Measurements from ENCODE around the gene PAMR1.
A peak's percentile ranks its signal among the peaks of the same experiment; 100 is the strongest.

PAMR1 gene

DNA sequence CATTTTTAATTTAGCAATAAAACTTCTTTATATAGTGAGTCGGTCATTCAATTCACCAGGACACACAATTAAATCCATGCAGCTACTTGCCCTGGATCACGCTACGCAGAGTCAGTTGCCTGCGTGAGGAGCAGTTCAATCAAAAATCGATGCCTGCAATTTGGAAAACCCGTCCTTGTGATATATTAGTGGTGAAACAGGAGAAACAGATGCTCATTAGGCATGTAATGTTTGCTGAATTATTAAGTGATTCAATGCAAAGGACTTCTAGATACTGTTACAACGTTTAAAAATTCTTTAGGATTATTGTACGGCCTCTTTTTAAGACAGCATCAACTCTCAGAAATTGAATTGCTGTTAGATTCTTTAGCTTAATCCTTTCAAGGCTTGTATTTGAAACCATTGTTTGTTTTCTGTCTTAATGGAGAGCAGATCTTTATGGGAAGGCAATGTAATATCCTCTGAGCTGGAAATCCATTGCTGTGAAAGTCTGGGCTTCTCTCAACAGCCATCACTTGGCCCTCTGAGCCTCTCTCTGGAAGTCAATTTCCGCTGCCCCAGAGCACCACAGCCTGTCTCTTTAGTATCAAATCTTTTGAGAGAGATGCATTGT, 20.1 kb upstream of the PAMR1 start:
- in situ Hi-C loops (cut with HindIII; ENCODE audit: low sequenced_read_pairs), result no loop called here
- TF ChIP-seq, protein P1, sequence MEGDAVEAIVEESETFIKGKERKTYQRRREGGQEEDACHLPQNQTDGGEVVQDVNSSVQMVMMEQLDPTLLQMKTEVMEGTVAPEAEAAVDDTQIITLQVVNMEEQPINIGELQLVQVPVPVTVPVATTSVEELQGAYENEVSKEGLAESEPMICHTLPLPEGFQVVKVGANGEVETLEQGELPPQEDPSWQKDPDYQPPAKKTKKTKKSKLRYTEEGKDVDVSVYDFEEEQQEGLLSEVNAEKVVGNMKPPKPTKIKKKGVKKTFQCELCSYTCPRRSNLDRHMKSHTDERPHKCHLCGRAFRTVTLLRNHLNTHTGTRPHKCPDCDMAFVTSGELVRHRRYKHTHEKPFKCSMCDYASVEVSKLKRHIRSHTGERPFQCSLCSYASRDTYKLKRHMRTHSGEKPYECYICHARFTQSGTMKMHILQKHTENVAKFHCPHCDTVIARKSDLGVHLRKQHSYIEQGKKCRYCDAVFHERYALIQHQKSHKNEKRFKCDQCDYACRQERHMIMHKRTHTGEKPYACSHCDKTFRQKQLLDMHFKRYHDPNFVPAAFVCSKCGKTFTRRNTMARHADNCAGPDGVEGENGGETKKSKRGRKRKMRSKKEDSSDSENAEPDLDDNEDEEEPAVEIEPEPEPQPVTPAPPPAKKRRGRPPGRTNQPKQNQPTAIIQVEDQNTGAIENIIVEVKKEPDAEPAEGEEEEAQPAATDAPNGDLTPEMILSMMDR (IDR thresholded peaks at IDR 0.05; ENCODE audit: low read depth, low read length, missing control alignments), result no peak
- DNase-seq (ENCODE audit: low read depth), result no peak
- no peak overlapping the region for H3K4me3 ChIP-seq (ENCODE audit: low read depth, low read length)

DNA sequence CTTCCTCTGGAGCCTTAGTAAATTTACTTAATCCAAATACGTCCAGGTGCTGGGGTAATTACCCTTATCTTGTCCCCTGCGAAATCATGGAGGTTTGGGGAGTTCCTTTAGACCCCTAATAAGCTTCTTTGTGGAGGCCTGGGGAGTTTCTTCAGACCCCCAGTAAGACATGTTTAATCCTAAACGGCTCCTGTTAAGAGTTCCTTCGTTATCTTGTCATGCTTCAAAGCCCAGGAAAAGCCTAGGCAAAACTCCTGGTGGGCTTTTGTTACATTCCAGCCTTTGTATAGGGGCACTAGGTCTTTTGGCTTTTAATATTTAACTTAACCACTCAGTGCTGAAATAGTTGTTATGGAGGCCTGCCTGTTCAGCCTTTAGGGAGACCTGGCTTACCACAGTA, 18.1 kb upstream of the PAMR1 start:
- TF ChIP-seq, protein P1 (IDR thresholded peaks at IDR 0.05; ENCODE audit: low read depth, low read length, missing control alignments), result no peak
- no peak overlapping the region for H3K4me3 ChIP-seq (ENCODE audit: low read depth, low read length)
- in situ Hi-C loops (cut with HindIII; ENCODE audit: low sequenced_read_pairs), result no loop called here
- no peak for DNase-seq (ENCODE audit: low read depth)

- TF ChIP-seq, protein P1 (IDR thresholded peaks at IDR 0.05; ENCODE audit: low read depth, low read length, missing control alignments), result no peak
- peak; percentile 89 for DNase-seq (ENCODE audit: low read depth)
- in situ Hi-C loops (cut with HindIII; ENCODE audit: low sequenced_read_pairs), result no loop called here
- no peak overlapping the region for H3K4me3 ChIP-seq (ENCODE audit: low read depth, low read length)
Observed at GRCh38 chr11:35541621-35542375, 16.4 kb upstream of the PAMR1 start.

- no peak overlapping the region for H3K4me3 ChIP-seq (ENCODE audit: low read depth, low read length)
- in situ Hi-C loops (cut with HindIII; ENCODE audit: low sequenced_read_pairs), result no loop called here
- TF ChIP-seq, protein P1 (IDR thresholded peaks at IDR 0.05; ENCODE audit: low read depth, low read length, missing control alignments), result no peak
- no peak for DNase-seq (ENCODE audit: low read depth)
Observed at GRCh38 chr11:35540526-35540925, 15.1 kb upstream of the PAMR1 start.

DNA sequence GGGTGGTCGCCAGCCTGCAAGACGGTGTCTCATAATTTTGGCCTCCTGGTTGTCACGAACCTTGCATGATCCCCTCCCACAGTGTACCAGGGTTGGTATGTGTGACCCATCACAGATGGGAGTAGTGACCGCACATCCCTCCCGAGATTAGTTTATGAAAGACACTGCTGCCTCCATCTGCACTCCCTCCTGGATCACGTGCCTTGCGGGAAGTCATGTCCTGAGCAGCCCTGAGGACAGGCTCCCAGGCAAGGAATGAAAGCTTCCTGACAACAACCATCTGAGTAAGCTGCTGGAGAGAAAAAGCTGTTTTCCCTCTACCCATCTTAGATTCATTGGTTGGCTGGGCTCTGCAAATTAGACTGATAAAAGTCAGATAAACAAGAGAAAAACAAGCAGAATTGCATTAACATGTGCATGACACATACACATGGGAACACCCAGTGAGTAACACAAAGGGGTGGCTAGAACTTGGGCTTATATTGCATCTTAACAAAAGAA, 14.4 kb upstream of the PAMR1 start:
- in situ Hi-C loops (cut with HindIII; ENCODE audit: low sequenced_read_pairs), result no loop called here
- DNase-seq (ENCODE audit: low read depth), result no peak

DNA sequence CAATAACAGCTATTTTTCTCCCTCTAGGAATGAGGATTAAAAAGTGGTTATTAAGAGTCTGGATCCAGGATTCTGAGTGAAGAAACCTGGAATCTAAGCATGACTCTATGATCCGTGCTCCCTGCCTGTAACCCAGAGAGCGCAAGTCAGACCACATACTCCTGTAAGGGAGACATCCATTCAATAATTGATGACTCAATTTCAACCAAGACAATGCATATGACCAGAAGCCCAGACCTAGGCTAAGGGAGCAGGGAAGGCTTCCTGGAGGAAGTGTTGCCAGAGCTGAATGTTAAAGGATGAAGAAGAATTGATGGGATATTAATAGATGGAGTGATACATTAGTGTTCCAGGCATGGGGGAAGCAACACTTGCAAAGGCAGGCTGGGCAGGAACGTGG, 13.8 kb upstream of the PAMR1 start:
- TF ChIP-seq, protein P1 (IDR thresholded peaks at IDR 0.05; ENCODE audit: low read depth, low read length, missing control alignments), result no peak
- no peak for DNase-seq (ENCODE audit: low read depth)
- in situ Hi-C loops (cut with HindIII; ENCODE audit: low sequenced_read_pairs), result no loop called here
- no peak overlapping the region for H3K4me3 ChIP-seq (ENCODE audit: low read depth, low read length)

More for the DNA sequence above, 14.4 kb upstream of the PAMR1 start:
- no peak overlapping the region for H3K4me3 ChIP-seq (ENCODE audit: low read depth, low read length)
- TF ChIP-seq, protein P1 (IDR thresholded peaks at IDR 0.05; ENCODE audit: low read depth, low read length, missing control alignments), result no peak
